Measurements from ENCODE around the gene AASDHPPT.

DNA sequence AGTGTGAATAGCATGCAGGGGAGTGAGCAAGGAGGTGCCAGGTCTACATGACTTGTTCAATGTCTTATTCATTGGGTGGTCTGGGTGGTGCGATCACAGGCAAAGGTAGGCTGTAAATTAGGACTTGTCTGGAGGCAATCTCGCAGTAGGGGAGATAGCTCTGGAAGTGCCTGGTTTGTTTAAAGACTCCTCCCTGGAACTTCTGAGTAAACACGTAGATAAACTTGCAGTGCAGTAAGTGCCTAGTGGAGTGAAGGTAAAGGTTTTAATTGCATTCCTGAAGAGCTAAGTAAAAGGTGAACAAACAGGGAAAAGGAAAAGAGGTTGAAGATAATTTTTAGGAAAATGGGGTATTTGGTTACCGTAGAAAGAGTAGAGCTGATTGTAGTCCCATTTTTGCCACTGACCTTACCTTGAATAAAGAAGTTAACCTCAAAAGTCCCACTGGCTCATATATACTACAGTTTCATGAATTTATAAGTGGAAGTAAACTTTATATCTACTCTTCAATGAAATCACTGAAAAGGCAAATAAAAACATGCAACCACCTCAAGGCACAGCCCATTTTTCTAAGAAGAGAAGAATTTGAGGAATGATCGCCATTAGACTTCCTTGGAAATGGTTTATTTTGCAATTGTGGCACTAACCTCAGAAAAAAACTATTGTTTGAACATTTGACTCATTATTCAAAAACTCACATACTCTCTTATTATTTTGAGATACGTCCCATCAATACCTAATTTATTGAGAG lies 44.3 kb downstream of the AASDHPPT start:
- TF ChIP-seq EZH2 (IDR thresholded peaks at IDR 0.05): no peak
- no peak for TF ChIP-seq RAD21 (IDR thresholded peaks at IDR 0.05; ENCODE audit: low read depth)
- TF ChIP-seq, protein P1, sequence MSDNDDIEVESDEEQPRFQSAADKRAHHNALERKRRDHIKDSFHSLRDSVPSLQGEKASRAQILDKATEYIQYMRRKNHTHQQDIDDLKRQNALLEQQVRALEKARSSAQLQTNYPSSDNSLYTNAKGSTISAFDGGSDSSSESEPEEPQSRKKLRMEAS (IDR thresholded peaks at IDR 0.05): no peak
- TF ChIP-seq, protein P2, sequence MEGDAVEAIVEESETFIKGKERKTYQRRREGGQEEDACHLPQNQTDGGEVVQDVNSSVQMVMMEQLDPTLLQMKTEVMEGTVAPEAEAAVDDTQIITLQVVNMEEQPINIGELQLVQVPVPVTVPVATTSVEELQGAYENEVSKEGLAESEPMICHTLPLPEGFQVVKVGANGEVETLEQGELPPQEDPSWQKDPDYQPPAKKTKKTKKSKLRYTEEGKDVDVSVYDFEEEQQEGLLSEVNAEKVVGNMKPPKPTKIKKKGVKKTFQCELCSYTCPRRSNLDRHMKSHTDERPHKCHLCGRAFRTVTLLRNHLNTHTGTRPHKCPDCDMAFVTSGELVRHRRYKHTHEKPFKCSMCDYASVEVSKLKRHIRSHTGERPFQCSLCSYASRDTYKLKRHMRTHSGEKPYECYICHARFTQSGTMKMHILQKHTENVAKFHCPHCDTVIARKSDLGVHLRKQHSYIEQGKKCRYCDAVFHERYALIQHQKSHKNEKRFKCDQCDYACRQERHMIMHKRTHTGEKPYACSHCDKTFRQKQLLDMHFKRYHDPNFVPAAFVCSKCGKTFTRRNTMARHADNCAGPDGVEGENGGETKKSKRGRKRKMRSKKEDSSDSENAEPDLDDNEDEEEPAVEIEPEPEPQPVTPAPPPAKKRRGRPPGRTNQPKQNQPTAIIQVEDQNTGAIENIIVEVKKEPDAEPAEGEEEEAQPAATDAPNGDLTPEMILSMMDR (IDR thresholded peaks at IDR 0.05 in 2 of 3, conservative IDR thresholded peaks at IDR 0.05 in 1 of 3; ENCODE audit: borderline replicate concordance in 1 of 3, insufficient read depth in 1 of 3, low read depth in 2 of 3, low read length in 2 of 3): no peak
- TF ChIP-seq POLR2A (IDR thresholded peaks at IDR 0.05; ENCODE audit: borderline replicate concordance, extremely low read depth, insufficient read depth, insufficient read length): no peak
- no peak for TF ChIP-seq SRF (IDR thresholded peaks at IDR 0.05; ENCODE audit: low read depth)
- TF ChIP-seq FOSL1 (IDR thresholded peaks at IDR 0.05; ENCODE audit: low read depth): no peak
